ENCODE data around the gene ANKMY1. TPM values are rescaled to one million over a fixed set of nuclear protein-coding genes. Genes with fewer than 3 reads are reported as not detected.

Gene ANKMY1
- total and polyA plus RNA-seq, 2 of the 13 experiments (the other 11 are each of a cell fraction or from before 2014, with no cell fraction given), result 11.7 to 18.8 TPM

DNA sequence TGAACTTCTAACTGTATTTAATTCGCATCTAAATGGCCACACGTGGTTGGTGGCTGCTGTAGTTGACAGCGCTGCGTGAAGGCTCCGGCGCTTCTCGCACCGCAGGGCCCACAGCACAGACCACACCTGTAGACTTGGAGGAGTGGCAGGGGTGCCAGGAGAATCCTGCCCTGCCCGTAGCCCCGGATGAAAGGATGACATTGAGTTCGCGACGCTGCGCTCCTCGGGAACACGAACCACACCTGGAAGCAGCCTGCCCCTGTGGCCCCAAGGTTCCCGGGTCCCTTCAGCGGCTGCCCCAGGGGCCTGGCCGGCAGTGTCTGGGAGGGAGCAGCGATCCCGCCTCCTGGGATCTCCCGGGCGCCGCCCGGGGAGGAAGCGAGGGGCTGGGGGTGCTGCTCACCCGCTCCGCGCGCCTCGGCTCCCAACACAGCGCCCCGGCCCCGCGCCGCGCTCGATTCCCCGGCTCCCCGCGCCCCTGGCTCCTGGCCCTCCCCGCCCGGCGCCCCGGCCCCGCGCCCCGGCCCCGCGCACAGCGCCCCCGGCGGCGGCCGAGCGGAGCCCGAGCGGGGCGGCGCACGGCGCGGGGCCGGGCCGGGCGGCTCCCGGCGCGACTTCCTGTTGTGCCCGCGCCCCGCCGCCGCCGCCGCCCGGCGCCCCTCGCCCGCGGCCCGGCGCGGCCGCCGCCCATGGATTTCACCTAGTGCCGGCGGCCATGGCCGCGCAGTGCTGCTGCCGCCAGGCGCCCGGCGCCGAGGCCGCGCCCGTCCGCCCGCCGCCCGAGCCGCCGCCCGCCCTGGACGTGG lies 10.3 kb upstream of the ANKMY1 start, which contains the start of gene RNPEPL1 (continued):
- TF ChIP-seq NFYB (CRISPR knock-in tag; IDR thresholded peaks at IDR 0.05), result no peak
- no peak for TF ChIP-seq MAZ (IDR thresholded peaks at IDR 0.05; ENCODE audit: borderline replicate concordance, low read depth, low read length)
- peak; percentile 32; the same call in 1 of the 2 replicates for TF ChIP-seq MAZ (CRISPR knock-in tag; IDR thresholded peaks at IDR 0.05; ENCODE audit: low read depth)
- no peak; the same call in 1 of the 2 replicates for TF ChIP-seq CBX5 (CRISPR knock-in tag; IDR thresholded peaks at IDR 0.05; ENCODE audit: borderline replicate concordance)
- peak; percentile 89 for TF ChIP-seq MAX (IDR thresholded peaks at IDR 0.05)
- TF ChIP-seq KMT2B (CRISPR knock-in tag; IDR thresholded peaks at IDR 0.05), result 0 out of 2 replicates have a peak, but pooled peaks have one; percentile 19
- TF ChIP-seq ATF7-NPFF (CRISPR knock-in tag; IDR thresholded peaks at IDR 0.05; ENCODE audit: low read depth), result peak; percentile 48; the same call in 1 of the 2 replicates
- TF ChIP-seq IRF2 (CRISPR knock-in tag; IDR thresholded peaks at IDR 0.05), result no peak
- TF ChIP-seq, protein P1, sequence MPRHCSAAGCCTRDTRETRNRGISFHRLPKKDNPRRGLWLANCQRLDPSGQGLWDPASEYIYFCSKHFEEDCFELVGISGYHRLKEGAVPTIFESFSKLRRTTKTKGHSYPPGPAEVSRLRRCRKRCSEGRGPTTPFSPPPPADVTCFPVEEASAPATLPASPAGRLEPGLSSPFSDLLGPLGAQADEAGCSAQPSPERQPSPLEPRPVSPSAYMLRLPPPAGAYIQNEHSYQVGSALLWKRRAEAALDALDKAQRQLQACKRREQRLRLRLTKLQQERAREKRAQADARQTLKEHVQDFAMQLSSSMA (CRISPR knock-in tag; IDR thresholded peaks at IDR 0.05), result peak; percentile 44; the same call in 1 of the 2 replicates
- TF ChIP-seq PHF5A (CRISPR knock-in tag; IDR thresholded peaks at IDR 0.05; ENCODE audit: low read depth, unreplicated experiment), result no peak
- peak; percentile 56 for TF ChIP-seq ZSCAN31 (CRISPR knock-in tag; IDR thresholded peaks at IDR 0.05; ENCODE audit: low read depth)
- TF ChIP-seq, protein P2, sequence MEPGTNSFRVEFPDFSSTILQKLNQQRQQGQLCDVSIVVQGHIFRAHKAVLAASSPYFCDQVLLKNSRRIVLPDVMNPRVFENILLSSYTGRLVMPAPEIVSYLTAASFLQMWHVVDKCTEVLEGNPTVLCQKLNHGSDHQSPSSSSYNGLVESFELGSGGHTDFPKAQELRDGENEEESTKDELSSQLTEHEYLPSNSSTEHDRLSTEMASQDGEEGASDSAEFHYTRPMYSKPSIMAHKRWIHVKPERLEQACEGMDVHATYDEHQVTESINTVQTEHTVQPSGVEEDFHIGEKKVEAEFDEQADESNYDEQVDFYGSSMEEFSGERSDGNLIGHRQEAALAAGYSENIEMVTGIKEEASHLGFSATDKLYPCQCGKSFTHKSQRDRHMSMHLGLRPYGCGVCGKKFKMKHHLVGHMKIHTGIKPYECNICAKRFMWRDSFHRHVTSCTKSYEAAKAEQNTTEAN (CRISPR knock-in tag; conservative IDR thresholded peaks at IDR 0.05), result no peak
- TF ChIP-seq SPEN (CRISPR knock-in tag; IDR thresholded peaks at IDR 0.05; ENCODE audit: low read depth), result peak; percentile 81
- no peak for TF ChIP-seq ZNF253 (CRISPR knock-in tag; IDR thresholded peaks at IDR 0.05; ENCODE audit: borderline replicate concordance)
- 0 out of 2 replicates have a peak, but pooled peaks have one; percentile 77 for TF ChIP-seq ZNF839 (CRISPR knock-in tag; IDR thresholded peaks at IDR 0.05; ENCODE audit: borderline replicate concordance)
- no peak; the same call in 1 of the 2 replicates for TF ChIP-seq TSC22D2 (CRISPR knock-in tag; IDR thresholded peaks at IDR 0.05; ENCODE audit: borderline replicate concordance)
- no peak for TF ChIP-seq CEBPG (CRISPR knock-in tag; IDR thresholded peaks at IDR 0.05)
- peak; percentile 33; the same call in 1 of the 2 replicates for TF ChIP-seq HNRNPL (IDR thresholded peaks at IDR 0.05; ENCODE audit: low read depth, low read length)
- peak; percentile 46; the same call in 1 of the 2 replicates for TF ChIP-seq ZNF225 (CRISPR knock-in tag; IDR thresholded peaks at IDR 0.05)
- TF ChIP-seq, protein P3, sequence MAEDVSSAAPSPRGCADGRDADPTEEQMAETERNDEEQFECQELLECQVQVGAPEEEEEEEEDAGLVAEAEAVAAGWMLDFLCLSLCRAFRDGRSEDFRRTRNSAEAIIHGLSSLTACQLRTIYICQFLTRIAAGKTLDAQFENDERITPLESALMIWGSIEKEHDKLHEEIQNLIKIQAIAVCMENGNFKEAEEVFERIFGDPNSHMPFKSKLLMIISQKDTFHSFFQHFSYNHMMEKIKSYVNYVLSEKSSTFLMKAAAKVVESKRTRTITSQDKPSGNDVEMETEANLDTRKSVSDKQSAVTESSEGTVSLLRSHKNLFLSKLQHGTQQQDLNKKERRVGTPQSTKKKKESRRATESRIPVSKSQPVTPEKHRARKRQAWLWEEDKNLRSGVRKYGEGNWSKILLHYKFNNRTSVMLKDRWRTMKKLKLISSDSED (CRISPR knock-in tag; IDR thresholded peaks at IDR 0.05), result no peak; the same call in 1 of the 2 replicates
- TF ChIP-seq EED (CRISPR knock-in tag; IDR thresholded peaks at IDR 0.05), result peak; percentile 70
- TF ChIP-seq MNT (IDR thresholded peaks at IDR 0.05), result 0 out of 2 replicates have a peak, but pooled peaks have one; percentile 13
- peak; percentile 56; the same call in 1 of the 2 replicates for TF ChIP-seq ZNF44 (CRISPR knock-in tag; IDR thresholded peaks at IDR 0.05)
- no peak for TF ChIP-seq HNRNPK (IDR thresholded peaks at IDR 0.05; ENCODE audit: low read depth, low read length, poor library complexity, severe bottlenecking)
- peak; percentile 59; the same call in 1 of the 2 replicates for TF ChIP-seq ZNF768 (CRISPR knock-in tag; IDR thresholded peaks at IDR 0.05)

Data from HepG2 (cell line).